HFF-Myc (cell line): Measurements from ENCODE around the gene ATP11A.

Experiments used
- DNase-seq: peaks from one replicate; pipeline ENCODE4 v3.0.0-alpha.2; 2011; ENCODE audit warnings: low read depth; ENCODE audit errors: extremely low read depth
- H3K4me3 ChIP-seq: replicated peaks from 2 replicates; pipeline ENCODE4 v1.5.1; 2011; ENCODE audit warnings: low read depth, mild to moderate bottlenecking, control low read depth, low read length
- TF ChIP-seq, protein P1 (sequence below): IDR thresholded peaks from 2 replicates; pipeline ENCODE4 v1.5.1; 2012; ENCODE audit warnings: mild to moderate bottlenecking, low read depth, low read length, control low read depth; ENCODE audit errors: missing control alignments

The ATP11A gene

DNA sequence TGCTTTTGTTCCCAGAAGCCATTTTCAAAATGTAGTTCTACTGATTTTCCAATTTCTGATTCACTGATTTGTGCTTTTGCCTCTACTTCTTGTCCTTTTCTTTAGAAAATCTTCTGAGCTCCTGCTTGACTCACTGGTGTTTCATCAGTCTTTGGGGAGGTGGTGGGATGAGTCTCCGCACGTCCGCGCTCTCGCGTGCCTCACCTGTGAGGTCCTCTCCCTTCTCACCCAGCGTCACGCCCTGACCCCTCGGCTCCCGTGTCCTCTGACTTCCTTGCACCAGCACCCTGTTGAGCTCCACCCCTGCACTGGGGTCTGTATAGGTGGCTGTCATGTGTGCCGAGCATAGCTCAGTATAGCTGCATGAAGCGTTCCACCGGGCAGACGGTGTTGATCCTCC is 226.5 kb downstream of the ATP11A start:
- DNase-seq = no peak
- TF ChIP-seq, protein P1, sequence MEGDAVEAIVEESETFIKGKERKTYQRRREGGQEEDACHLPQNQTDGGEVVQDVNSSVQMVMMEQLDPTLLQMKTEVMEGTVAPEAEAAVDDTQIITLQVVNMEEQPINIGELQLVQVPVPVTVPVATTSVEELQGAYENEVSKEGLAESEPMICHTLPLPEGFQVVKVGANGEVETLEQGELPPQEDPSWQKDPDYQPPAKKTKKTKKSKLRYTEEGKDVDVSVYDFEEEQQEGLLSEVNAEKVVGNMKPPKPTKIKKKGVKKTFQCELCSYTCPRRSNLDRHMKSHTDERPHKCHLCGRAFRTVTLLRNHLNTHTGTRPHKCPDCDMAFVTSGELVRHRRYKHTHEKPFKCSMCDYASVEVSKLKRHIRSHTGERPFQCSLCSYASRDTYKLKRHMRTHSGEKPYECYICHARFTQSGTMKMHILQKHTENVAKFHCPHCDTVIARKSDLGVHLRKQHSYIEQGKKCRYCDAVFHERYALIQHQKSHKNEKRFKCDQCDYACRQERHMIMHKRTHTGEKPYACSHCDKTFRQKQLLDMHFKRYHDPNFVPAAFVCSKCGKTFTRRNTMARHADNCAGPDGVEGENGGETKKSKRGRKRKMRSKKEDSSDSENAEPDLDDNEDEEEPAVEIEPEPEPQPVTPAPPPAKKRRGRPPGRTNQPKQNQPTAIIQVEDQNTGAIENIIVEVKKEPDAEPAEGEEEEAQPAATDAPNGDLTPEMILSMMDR = no peak
- H3K4me3 ChIP-seq = no peak overlapping the region

DNA sequence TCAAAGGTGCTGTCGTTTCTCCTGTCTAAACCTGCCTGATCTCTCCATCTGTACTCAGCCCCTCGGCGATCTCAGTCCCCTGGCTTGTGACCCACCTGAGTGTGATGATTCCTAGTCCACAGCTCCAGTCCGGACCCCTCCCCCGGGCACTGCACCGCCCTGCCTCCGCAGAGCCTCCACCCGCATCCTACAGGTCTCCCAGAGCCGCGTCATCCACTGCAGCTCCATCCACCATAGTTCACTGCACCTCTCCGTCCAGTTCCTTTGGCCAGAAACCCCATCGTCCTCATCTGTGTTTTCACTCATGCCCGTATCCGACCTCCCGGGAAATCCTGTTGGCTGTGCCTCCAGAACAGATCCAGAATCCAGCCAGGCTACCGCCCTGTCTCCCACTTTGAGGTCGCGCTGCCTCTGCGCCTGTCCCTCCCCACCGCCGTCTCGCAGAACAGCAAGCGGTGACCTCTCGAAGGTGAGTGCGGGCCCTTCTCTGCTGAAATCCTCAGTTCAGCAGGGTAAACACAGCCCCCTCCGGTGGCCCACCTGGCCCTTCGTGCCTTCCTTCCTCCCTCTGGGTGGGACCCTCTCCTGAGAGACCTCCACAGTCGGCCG is 227.3 kb downstream of the ATP11A start:
- DNase-seq = no peak
- H3K4me3 ChIP-seq = no peak overlapping the region
- TF ChIP-seq, protein P1 = no peak

DNA sequence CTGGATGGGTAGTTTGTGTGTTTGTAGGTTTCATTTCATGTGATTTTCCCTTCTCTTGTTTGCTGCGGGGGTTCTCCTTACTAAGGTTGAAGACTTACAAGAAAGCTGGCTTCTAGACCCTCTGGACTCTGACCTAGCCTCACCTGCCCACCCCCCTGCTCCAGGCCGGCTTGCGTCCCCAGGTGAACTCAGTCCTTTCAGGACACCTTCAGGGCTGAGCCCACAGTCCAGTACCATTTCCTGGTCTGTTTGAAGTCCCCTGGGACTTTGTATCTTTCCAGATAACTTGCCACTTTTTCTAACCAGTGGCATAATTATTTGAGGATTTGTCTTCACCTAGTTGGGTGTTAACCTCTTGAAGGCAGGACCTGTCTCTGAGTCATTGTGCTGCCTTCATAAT is 227.9 kb downstream of the ATP11A start:
- H3K4me3 ChIP-seq = no peak overlapping the region
- TF ChIP-seq, protein P1 = no peak
- DNase-seq = no peak

DNA sequence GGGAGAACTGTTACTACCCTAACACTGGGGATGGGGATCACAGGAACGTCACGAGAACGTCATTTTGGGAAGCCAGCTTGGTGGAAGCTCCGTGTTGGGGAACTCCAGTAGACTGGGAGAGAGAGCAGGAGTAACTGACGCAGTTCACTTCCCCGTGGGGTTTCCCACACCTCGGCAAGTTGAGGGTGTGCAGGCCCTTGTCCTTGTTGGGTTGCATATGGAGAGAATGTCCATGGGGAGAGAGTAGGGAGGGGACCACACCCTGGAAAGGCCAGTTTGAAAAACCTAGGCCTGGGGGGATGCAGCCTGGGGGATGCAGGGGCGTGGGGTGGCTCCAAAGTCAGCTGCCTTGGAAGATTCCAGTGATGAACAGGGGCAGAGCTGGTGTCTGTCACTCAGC is 228.4 kb downstream of the ATP11A start:
- TF ChIP-seq, protein P1 = no peak
- H3K4me3 ChIP-seq = no peak overlapping the region
- DNase-seq = no peak

DNA sequence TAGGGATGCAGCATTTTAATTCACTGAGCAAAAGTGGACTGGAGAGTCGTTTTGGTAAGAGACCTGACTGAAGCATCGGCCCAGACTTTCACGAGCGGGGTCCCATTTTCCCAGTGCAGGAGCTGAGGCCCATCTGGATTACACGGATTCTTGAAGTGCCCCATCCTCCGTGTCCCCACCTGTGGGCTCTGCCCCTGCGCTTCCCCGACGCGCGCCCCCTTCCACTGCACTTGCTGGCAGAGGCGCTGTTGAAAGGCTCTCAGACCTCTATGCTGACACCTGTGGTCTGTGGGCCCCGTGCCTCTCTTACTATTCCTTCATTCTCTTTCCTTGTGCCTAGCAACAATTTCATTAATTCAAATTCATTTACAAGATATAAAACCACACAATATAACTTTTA is 228.9 kb downstream of the ATP11A start:
- H3K4me3 ChIP-seq = no peak overlapping the region
- TF ChIP-seq, protein P1 = no peak
- no peak for DNase-seq

DNA sequence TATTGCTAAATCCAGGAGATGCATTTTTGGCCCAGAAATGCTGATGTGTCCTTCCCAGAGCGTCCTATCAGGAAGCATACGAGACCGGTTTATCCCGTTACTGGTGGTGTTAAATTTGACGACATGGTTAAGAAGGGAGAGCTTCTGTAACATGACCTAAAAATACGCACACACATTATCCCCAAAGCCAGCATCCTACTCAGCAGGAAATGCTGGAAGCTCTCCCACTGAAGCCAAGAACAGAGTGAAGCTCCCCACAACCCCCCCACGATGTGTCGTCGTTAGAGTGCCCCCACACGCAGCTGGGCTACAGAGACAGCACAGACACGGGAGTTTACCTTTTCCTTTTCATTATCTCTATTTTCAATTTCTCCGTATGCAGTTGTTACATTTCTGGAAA is 234.1 kb downstream of the ATP11A start:
- TF ChIP-seq, protein P1 = no peak
- no peak for DNase-seq
- no peak overlapping the region for H3K4me3 ChIP-seq

DNA sequence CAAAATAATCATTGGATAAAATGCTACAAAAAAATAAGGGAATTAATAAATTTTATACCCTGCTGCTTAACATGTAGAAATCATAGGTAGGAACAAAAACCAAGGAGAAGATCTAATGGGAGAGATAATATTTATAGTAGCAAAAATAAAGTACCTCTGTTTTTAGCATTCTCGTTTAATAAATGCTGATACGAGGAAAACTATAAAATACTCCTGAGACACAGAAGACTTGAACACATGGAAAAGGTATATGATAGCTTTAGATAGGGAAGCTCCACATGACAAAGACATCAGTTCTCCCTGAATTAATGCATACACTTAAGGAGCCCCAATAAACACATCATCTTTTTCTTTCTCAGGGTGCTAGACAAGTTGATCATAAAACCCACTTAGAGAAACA is 234.5 kb downstream of the ATP11A start:
- H3K4me3 ChIP-seq = no peak overlapping the region
- TF ChIP-seq, protein P1 = no peak
- DNase-seq = no peak
